NCI-H82 treated with DMSO at 0.1 percent for 48 hours (cell line): ENCODE results near the gene LDB2.

Source experiments
- DNase-seq: peaks from one replicate; lab custom pipeline; 2025; ENCODE audit not compliant: unreplicated experiment; lab: John Stamatoyannopoulos, UW

LDB2 gene

GRCh38 chr4:16607241-16608066 lies 291.0 kb downstream of the LDB2 start:
- DNase-seq = no peak

GRCh38 chr4:16606691-16607090 lies 291.8 kb downstream of the LDB2 start:
- no peak for DNase-seq

- DNase-seq = no peak
Observed at GRCh38 chr4:16603178-16603577, 295.3 kb downstream of the LDB2 start.

GRCh38 chr4:16598597-16599206 lies 299.7 kb downstream of the LDB2 start:
- DNase-seq = no peak

GRCh38 chr4:16597845-16598596 lies 300.4 kb downstream of the LDB2 start:
- DNase-seq = no peak

- no peak for DNase-seq
Observed at GRCh38 chr4:16597443-16597842, 301.0 kb downstream of the LDB2 start.

- no peak for DNase-seq
Observed at GRCh38 chr4:16596267-16596666, 302.2 kb downstream of the LDB2 start.

GRCh38 chr4:16594128-16594527 lies 304.3 kb downstream of the LDB2 start:
- no peak for DNase-seq

GRCh38 chr4:16593386-16593785 lies 305.1 kb downstream of the LDB2 start:
- DNase-seq = no peak

GRCh38 chr4:16591272-16591826 lies 307.1 kb downstream of the LDB2 start:
- no peak for DNase-seq

- DNase-seq = no peak
Observed at GRCh38 chr4:16590797-16591196, 307.6 kb downstream of the LDB2 start.

GRCh38 chr4:16588651-16589050 lies 309.8 kb downstream of the LDB2 start:
- DNase-seq = no peak

- DNase-seq = no peak
Observed at GRCh38 chr4:16588149-16588548, 310.3 kb downstream of the LDB2 start.

GRCh38 chr4:16585053-16585452 lies 313.4 kb downstream of the LDB2 start:
- DNase-seq = no peak

- DNase-seq = no peak
Observed at GRCh38 chr4:16583764-16584163, 314.7 kb downstream of the LDB2 start.

- DNase-seq = no peak
Observed at GRCh38 chr4:16582526-16582925, 315.9 kb downstream of the LDB2 start.

GRCh38 chr4:16582036-16582435 lies 316.4 kb downstream of the LDB2 start:
- no peak for DNase-seq

GRCh38 chr4:16581117-16581516 lies 317.3 kb downstream of the LDB2 start:
- DNase-seq = no peak

- no peak for DNase-seq
Observed at GRCh38 chr4:16580514-16580913, 317.9 kb downstream of the LDB2 start.

GRCh38 chr4:16579866-16580265 lies 318.6 kb downstream of the LDB2 start:
- DNase-seq = no peak

- DNase-seq = no peak
Observed at GRCh38 chr4:16577177-16577576, 321.3 kb downstream of the LDB2 start.

GRCh38 chr4:16574981-16575380 lies 323.5 kb downstream of the LDB2 start:
- no peak for DNase-seq
